IPS DF 4.7 (cell line): ENCODE results near the gene SECTM1.
"Not testable (repeated sequence)": the region's sequence is repeated elsewhere in the genome, so short reads cannot be mapped to it uniquely, and the experiment has no call there.

Source experiments
- DNase-seq: peaks from one replicate; pipeline ENCODE4 v3.0.0-alpha.2; 2013; ENCODE audit warnings: low spot score; ENCODE audit errors: extremely low read depth

Gene SECTM1

GRCh38 chr17:82370471-82371332 is 37.1 kb upstream of the SECTM1 start:
- no peak for DNase-seq

- DNase-seq = no peak
Observed at GRCh38 chr17:82369211-82369610, 35.6 kb upstream of the SECTM1 start.

- DNase-seq = peak; percentile 22
Observed at GRCh38 chr17:82367724-82368524, 34.4 kb upstream of the SECTM1 start.

- no peak for DNase-seq
Observed at GRCh38 chr17:82366749-82367148, 33.2 kb upstream of the SECTM1 start.

GRCh38 chr17:82365606-82366295 is 32.2 kb upstream of the SECTM1 start:
- no peak for DNase-seq

GRCh38 chr17:82361885-82362633 is 28.5 kb upstream of the SECTM1 start:
- DNase-seq = no peak

GRCh38 chr17:82359451-82360074 is 26.0 kb upstream of the SECTM1 start:
- DNase-seq = not testable (repeated sequence)

- DNase-seq = no peak
Observed at GRCh38 chr17:82358465-82359350, 25.1 kb upstream of the SECTM1 start, which contains the start of gene TEX19. TEX19 (plus strand) TSS chr17:82359247; CDS start chr17:82362151, 2,904 bp downstream.

- DNase-seq = no peak
Observed at GRCh38 chr17:82357394-82357793, 23.8 kb upstream of the SECTM1 start.

GRCh38 chr17:82356845-82357355 is 23.3 kb upstream of the SECTM1 start:
- DNase-seq = no peak

GRCh38 chr17:82355770-82356427 is 22.3 kb upstream of the SECTM1 start:
- DNase-seq = no peak

- DNase-seq = no peak
Observed at GRCh38 chr17:82354804-82355308, 21.3 kb upstream of the SECTM1 start.

GRCh38 chr17:82353484-82353883 is 19.9 kb upstream of the SECTM1 start:
- no peak for DNase-seq

- peak; percentile 66 for DNase-seq
Observed at GRCh38 chr17:82351713-82352488, 18.3 kb upstream of the SECTM1 start.

- DNase-seq = no peak
Observed at GRCh38 chr17:82351254-82351712, 17.7 kb upstream of the SECTM1 start.

- no peak for DNase-seq
Observed at GRCh38 chr17:82350182-82351030, 16.8 kb upstream of the SECTM1 start.

GRCh38 chr17:82349287-82349701 is 15.7 kb upstream of the SECTM1 start:
- no peak for DNase-seq
